ENCODE measurements around the gene ITGAV.

ITGAV gene

GRCh38 chr2:186551323-186552050, 38.4 kb upstream of the ITGAV start:
- no peak overlapping the region for H3K4me3 ChIP-seq (ENCODE audit: low read depth, low read length)
- TF ChIP-seq CTCF (IDR thresholded peaks at IDR 0.05; ENCODE audit: low read depth, low read length, missing control alignments), result no peak
- no peak for DNase-seq (ENCODE audit: low read depth)

- TF ChIP-seq CTCF (IDR thresholded peaks at IDR 0.05; ENCODE audit: low read depth, low read length, missing control alignments), result no peak
- no peak for DNase-seq (ENCODE audit: low read depth)
- H3K4me3 ChIP-seq (ENCODE audit: low read depth, low read length), result no peak overlapping the region
These were observed 35.4 kb upstream of the ITGAV start for GRCh38 chr2:186554429-186554828.

DNA sequence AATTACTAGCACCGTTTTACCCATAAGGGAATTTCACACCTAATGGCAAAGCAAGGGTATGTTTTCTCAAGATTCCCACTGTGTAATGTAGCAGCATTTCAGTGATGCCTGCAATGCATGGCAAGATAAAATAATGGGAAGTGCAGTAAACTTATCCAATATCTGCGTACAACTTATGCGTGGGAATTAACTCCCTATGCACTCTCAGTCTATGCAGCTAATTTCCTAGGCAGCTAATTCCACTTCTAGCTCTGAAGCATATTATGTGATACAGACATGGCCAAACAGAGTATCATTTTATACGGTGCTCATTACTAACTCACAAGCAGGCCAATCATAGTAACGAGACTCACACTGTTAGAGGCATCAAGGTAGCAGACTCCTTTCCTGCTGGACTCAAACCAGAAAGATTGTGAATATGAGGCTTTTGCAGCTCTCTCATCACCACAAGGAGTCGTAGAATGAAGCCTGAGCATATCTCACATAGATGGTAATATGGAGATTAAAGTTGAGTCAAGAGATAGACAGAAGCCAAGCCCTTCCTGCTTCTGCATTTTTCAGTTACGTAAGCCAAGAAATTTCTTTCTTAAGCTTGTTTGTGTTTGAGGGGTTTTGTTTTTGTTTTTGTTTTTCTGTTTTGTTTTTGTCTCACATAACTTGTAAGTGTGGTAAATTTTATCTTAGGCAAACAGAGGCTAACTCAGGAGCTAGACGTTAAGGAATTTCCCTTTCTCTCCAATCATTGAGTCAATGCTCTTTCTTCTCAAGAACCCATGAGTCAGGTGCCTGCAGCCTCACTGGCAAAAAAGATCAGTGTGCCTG, 34.8 kb upstream of the ITGAV start:
- no peak for DNase-seq (ENCODE audit: low read depth)
- TF ChIP-seq CTCF (IDR thresholded peaks at IDR 0.05; ENCODE audit: low read depth, low read length, missing control alignments), result no peak
- no peak overlapping the region for H3K4me3 ChIP-seq (ENCODE audit: low read depth, low read length)

GRCh38 chr2:186558512-186559276, 31.2 kb upstream of the ITGAV start:
- no peak overlapping the region for H3K4me3 ChIP-seq (ENCODE audit: low read depth, low read length)
- DNase-seq (ENCODE audit: low read depth), result no peak
- TF ChIP-seq CTCF (IDR thresholded peaks at IDR 0.05; ENCODE audit: low read depth, low read length, missing control alignments), result no peak

- no peak for TF ChIP-seq CTCF (IDR thresholded peaks at IDR 0.05; ENCODE audit: low read depth, low read length, missing control alignments)
- no peak for DNase-seq (ENCODE audit: low read depth)
- H3K4me3 ChIP-seq (ENCODE audit: low read depth, low read length), result no peak overlapping the region
These were observed 30.5 kb upstream of the ITGAV start for GRCh38 chr2:186559370-186559769.

- TF ChIP-seq CTCF (IDR thresholded peaks at IDR 0.05; ENCODE audit: low read depth, low read length, missing control alignments), result no peak
- no peak overlapping the region for H3K4me3 ChIP-seq (ENCODE audit: low read depth, low read length)
- no peak for DNase-seq (ENCODE audit: low read depth)
These were observed 30.0 kb upstream of the ITGAV start for GRCh38 chr2:186559848-186560247.
